ENCODE data around the gene IFITM10.

The IFITM10 gene

DNA sequence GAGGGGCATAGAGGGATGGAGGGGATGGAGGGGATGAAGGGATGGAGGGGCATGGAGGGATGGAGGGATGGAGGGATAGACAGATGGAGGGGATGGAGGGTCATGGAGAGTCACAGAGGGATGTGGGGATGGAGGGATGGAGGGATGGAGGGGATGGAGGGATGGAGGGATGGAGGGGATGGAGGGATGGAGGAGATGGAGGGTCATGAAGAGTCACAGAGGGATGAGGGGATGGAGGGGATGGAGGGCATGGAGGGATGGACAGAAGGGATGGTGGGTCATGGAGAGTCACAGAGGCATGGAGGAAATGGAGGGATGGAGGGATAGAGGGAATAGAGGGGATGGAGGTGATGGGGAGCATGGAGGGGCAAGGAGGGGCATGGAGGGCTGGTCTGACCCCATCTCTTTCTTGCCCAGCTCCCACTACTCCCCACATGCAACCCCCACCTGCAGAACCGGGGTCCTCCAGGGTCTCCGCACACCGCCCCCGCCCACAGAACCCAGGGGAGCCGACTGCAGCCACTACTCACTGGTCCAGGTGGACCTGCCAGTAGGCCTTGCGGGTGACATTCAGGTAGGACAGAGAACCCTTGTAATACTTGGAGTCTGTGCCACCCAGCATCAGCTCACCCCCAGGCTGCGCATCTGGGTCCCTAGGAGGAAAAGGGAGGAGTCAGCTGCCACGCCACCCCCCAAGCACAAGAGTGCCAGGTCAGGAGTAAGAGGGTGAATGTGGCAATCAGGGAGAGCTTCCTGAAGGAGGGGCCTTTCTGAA, 4.2 kb upstream of the IFITM10 start:
- Mint-ChIP-seq H3K9me3 (no peaks in the 10 kb centered on the region), H3K27me3 (ENCODE audit: low read depth) (peaks cover 15% of the 10 kb centered on the region), H3K27ac (no peak overlapping the region), H3K4me3 (no peak overlapping the region), H3K36me3 (ENCODE audit: low read depth) (peaks cover 9% of the 10 kb centered on the region), H3K4me1 (peaks cover 10% of the 10 kb centered on the region)
- TF ChIP-seq, protein P1, sequence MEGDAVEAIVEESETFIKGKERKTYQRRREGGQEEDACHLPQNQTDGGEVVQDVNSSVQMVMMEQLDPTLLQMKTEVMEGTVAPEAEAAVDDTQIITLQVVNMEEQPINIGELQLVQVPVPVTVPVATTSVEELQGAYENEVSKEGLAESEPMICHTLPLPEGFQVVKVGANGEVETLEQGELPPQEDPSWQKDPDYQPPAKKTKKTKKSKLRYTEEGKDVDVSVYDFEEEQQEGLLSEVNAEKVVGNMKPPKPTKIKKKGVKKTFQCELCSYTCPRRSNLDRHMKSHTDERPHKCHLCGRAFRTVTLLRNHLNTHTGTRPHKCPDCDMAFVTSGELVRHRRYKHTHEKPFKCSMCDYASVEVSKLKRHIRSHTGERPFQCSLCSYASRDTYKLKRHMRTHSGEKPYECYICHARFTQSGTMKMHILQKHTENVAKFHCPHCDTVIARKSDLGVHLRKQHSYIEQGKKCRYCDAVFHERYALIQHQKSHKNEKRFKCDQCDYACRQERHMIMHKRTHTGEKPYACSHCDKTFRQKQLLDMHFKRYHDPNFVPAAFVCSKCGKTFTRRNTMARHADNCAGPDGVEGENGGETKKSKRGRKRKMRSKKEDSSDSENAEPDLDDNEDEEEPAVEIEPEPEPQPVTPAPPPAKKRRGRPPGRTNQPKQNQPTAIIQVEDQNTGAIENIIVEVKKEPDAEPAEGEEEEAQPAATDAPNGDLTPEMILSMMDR (IDR thresholded peaks at IDR 0.05; ENCODE audit: unreplicated experiment in 3 of 3): no peak

DNA sequence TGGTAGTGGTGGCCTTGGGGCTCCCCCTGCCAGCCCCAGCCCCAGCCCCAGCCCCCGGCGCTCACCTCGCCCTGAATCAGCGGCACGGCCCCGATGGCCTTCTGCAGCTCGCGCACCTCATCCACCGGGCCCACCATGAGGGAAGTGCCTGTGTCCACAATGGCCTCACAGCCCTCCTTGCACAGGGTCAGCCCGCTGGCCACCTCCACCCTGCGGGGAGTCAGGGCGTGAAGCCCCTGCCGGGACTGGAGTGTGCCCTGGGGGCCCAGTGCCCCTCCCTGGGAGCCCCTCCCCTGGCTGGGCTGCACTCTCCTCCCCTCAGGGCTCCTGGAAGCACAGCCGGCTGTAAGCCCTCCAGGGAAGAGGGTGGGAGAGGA, 3.5 kb upstream of the IFITM10 start:
- H3K27me3 Mint-ChIP-seq (ENCODE audit: low read depth): peaks cover 18% of the 10 kb centered on the region
- no peak overlapping the region for H3K4me3 Mint-ChIP-seq
- TF ChIP-seq, protein P1 (IDR thresholded peaks at IDR 0.05; ENCODE audit: unreplicated experiment in 3 of 3): no peak
- peaks cover 10% of the 10 kb centered on the region for H3K4me1 Mint-ChIP-seq
- no peak overlapping the region for H3K27ac Mint-ChIP-seq
- H3K9me3 Mint-ChIP-seq: no peaks in the 10 kb centered on the region
- peaks cover 9% of the 10 kb centered on the region for H3K36me3 Mint-ChIP-seq (ENCODE audit: low read depth)

DNA sequence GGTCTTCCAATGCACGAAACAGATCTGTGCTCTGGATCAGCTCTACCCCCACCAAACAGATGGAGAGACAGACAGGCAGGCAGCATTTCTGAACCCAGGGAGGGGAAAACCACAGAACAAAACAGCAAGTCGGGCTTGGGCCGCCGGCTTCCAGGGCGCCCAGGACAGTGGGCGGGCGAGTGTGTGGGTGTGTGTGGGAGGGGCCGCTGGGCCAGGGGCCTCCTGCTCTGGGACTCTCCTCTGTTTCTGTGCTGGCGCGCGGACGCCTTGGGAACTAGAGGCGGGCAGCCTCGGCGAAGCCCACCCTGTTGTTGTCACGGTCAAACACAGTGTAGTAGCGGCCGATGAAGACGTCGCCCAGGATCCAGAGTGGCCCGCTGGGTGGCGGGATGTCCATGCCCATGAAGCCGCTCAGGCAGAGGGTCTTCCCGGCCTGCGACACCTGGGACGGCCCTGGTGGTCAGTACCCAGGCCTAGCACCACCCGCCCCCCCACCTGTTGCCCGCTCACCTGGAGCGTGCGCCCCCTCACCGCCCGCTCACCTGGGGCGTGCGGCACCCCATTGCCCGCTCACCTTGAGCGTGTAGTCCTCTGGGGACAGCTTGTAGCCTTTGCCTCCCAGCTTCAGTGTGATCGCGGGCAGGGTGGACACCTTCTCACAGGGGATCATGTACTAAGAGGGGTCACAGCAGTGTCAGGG, 3.0 kb upstream of the IFITM10 start:
- H3K9me3 Mint-ChIP-seq: no peaks in the 10 kb centered on the region
- TF ChIP-seq, protein P1 (IDR thresholded peaks at IDR 0.05; ENCODE audit: unreplicated experiment in 3 of 3): no peak
- peaks cover 9% of the 10 kb centered on the region for H3K36me3 Mint-ChIP-seq (ENCODE audit: low read depth)
- no peak overlapping the region for H3K27ac Mint-ChIP-seq
- no peak overlapping the region for H3K4me3 Mint-ChIP-seq
- H3K27me3 Mint-ChIP-seq (ENCODE audit: low read depth): peaks cover 22% of the 10 kb centered on the region
- peaks cover 10% of the 10 kb centered on the region for H3K4me1 Mint-ChIP-seq

DNA sequence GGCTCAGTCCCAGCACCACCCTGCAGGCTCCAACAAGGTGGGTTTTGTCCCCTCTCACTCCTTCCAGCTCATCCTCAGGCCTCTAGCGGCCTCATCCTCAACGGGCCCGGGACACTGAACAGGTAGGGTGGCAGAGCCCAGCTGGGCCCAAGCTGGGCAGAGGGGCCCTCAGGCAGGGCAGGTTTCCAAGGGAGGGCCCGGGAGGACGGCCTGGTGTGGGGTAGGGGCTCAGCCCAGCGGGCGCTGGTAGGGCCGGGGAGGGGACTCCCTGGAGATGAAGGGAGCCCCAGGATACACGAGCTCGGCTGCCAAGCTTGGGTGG, 2.5 kb upstream of the IFITM10 start:
- TF ChIP-seq, protein P1 (IDR thresholded peaks at IDR 0.05; ENCODE audit: unreplicated experiment in 3 of 3): no peak
- H3K27ac Mint-ChIP-seq: no peak overlapping the region

DNA sequence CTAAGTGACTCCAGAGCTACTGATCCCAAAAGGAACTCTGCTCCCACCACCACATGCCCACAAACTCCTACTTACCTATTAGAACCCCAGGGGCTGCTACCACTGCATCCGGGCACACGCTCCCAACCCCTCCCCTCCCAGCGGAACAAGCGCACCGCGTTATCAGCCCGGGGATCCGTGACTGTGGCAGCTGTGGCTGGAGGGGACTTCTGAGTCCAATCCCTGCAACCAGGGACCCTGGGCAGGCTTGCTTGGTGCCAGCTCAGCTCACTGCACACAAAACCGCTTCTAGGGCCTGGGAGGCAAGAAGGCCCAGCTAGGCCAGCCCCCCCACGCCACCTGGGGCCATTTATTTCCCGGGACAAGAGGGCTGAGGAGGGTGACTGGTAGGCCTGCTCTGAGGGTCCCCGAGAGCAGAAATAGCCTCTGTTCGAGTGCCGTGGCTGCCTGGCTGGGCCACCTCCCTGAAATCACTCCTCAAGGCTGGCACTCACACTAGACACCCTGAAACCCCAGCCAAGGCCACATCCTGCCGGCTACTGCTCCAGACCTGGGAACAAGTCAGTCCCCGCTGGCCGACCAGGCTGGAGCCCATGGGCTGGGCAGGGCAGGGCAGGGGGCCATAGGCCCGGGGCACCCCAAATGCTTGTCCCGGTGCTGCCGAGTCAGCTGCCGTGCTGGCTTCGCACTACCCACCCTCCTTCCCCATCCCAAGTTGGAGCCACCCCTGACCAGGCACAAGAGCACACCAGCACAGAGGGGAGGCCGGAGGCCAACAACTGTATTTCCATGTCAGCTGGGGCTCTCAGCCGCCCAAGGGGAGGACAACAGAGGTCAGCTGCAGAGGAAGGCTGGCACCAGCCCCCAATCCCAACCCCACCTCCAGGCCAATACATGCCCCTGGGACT, 1.9 kb upstream of the IFITM10 start:
- TF ChIP-seq, protein P1 (IDR thresholded peaks at IDR 0.05; ENCODE audit: unreplicated experiment in 3 of 3): no peak
- H3K27ac Mint-ChIP-seq: no peak overlapping the region
- no peak overlapping the region for H3K4me3 Mint-ChIP-seq
- H3K27me3 Mint-ChIP-seq (ENCODE audit: low read depth): peaks cover 32% of the 10 kb centered on the region
- H3K36me3 Mint-ChIP-seq (ENCODE audit: low read depth): peaks cover 9% of the 10 kb centered on the region
- no peaks in the 10 kb centered on the region for H3K9me3 Mint-ChIP-seq
- H3K4me1 Mint-ChIP-seq: peaks cover 10% of the 10 kb centered on the region

More for the DNA sequence above, 2.5 kb upstream of the IFITM10 start:
- Mint-ChIP-seq H3K36me3 (ENCODE audit: low read depth) (peaks cover 9% of the 10 kb centered on the region), H3K4me1 (peaks cover 10% of the 10 kb centered on the region), H3K9me3 (no peaks in the 10 kb centered on the region), H3K4me3 (no peak overlapping the region), H3K27me3 (ENCODE audit: low read depth) (peaks cover 27% of the 10 kb centered on the region)
